B cell (primary cell): ENCODE data around the gene TGFBR3. TPM values are rescaled to one million over a fixed set of nuclear protein-coding genes. Genes with fewer than 3 reads are reported as not detected.

ENCODE experiments used
- ATAC-seq: fragments of 200-7000 bp; cut with Tn5 transposase; one replicate; pipeline ENCODE4 v1.10.0; 2021; ENCODE audit warnings: low read depth, mild to moderate bottlenecking, moderate number of reproducible peaks, moderate library complexity
- CTCF ChIA-PET: fragments of 350-600 bp; sonication (Branson Sonifier 250); formaldehyde crosslinking; loops from one replicate; lab custom pipeline; 2021; ENCODE audit warnings: antibody characterized with exemption, inconsistent platforms; lab: Charles Lee
- POLR2A ChIA-PET: fragments of 350-600 bp; sonication (Branson Sonifier 250); formaldehyde crosslinking; loops from one replicate; lab custom pipeline; 2021; ENCODE audit warnings: antibody characterized with exemption; lab: Charles Lee
- DNase-seq: peaks from one replicate; pipeline ENCODE4 v3.0.0; 2013
- H2AFZ ChIP-seq: 2 replicates; pipeline ENCODE4 v1.6.1; 2012; ENCODE audit warnings: mild to moderate bottlenecking, low read depth, low read length; ENCODE audit not compliant: insufficient read depth, poor library complexity, severe bottlenecking
- H3K27ac ChIP-seq, 2 donors: 1 replicate in 1 of 2; 2 replicates in 1 of 2; pipeline ENCODE4 v1.5.1; 2012 to 2013; ENCODE audit warnings: low read length in 2 of 2, mild to moderate bottlenecking in 2 of 2, moderate library complexity in 1 of 2
- H3K27me3 ChIP-seq, 4 experiments: fragments of 200-600 bp in 1 of 4; sonication (generic) in 1 of 4; replicated peaks in 1 of 4; 1 replicate in 2 of 4; 2 replicates in 2 of 4; pipeline versions ENCODE4 v1.6.1 to v1.7.0; 2013 to 2016; ENCODE audit warnings: low read length in 3 of 4, mild to moderate bottlenecking in 2 of 4, mixed read lengths in 1 of 4, moderate library complexity in 1 of 4; ENCODE audit not compliant: insufficient read depth in 4 of 4, control insufficient read depth in 3 of 4; ENCODE audit errors: control extremely low read depth in 1 of 4
- H3K36me3 ChIP-seq, 2 experiments: replicated peaks in 1 of 2; 1 replicate in 1 of 2; 2 replicates in 1 of 2; pipeline versions ENCODE4 v1.6.1 to v1.7.1; 2013; ENCODE audit warnings: low read length in 1 of 2; ENCODE audit not compliant: insufficient read depth in 2 of 2, control insufficient read depth in 1 of 2; ENCODE audit errors: control extremely low read depth in 1 of 2, extremely low read depth in 1 of 2
- H3K4me1 ChIP-seq, 2 donors: fragments of 200-600 bp in 1 of 2; sonication (generic) in 1 of 2; 1 replicate in 1 of 2; 2 replicates in 1 of 2; pipeline versions ENCODE4 v1.5.1 to v1.6.1; 2013 to 2017; ENCODE audit warnings: low read length in 2 of 2; ENCODE audit not compliant: control insufficient read depth in 2 of 2, insufficient read depth in 2 of 2
- H3K4me2 ChIP-seq: replicated peaks from 2 replicates; pipeline ENCODE3; 2012; ENCODE audit warnings: mild to moderate bottlenecking, low read depth, low read length; ENCODE audit not compliant: poor library complexity, severe bottlenecking
- H3K4me3 ChIP-seq, 5 experiments: fragments of 200-600 bp in 1 of 5; sonication (generic) in 1 of 5; 1 replicate in 3 of 5; 2 replicates in 2 of 5; pipeline versions ENCODE4 v1.5.1 to v1.7.0; 2011 to 2016; ENCODE audit warnings: low read length in 4 of 5, mild to moderate bottlenecking in 4 of 5, low read depth in 2 of 5, control low read depth in 1 of 5, moderate library complexity in 1 of 5; ENCODE audit not compliant: insufficient read depth in 1 of 5; ENCODE audit errors: control extremely low read depth in 1 of 5, extremely low read depth in 1 of 5
- H3K79me2 ChIP-seq: fragments of 200-600 bp; sonication (generic); one replicate; pipeline ENCODE4 v1.6.0; 2016; ENCODE audit warnings: low read length; ENCODE audit not compliant: control insufficient read depth, insufficient read depth
- H3K9ac ChIP-seq: fragments of 200-600 bp; sonication (generic); 2 replicates; pipeline ENCODE4 v1.6.1; 2017; ENCODE audit warnings: mild to moderate bottlenecking, low read length, moderate library complexity
- H3K9me3 ChIP-seq, 3 donors: one replicate each; pipeline versions ENCODE4 v1.6.1 to v1.7.1; 2013; ENCODE audit warnings: low read length in 2 of 3; ENCODE audit not compliant: control insufficient read depth in 2 of 3, insufficient read depth in 1 of 3; ENCODE audit errors: control extremely low read depth in 1 of 3
- H4K20me1 ChIP-seq: 2 replicates; pipeline ENCODE4 v1.6.0; 2012; ENCODE audit warnings: mild to moderate bottlenecking, low read length; ENCODE audit not compliant: insufficient read depth, control insufficient read depth, poor library complexity, severe bottlenecking
- H3K27ac Mint-ChIP-seq: one replicate; pipeline ENCODE4 v1.8.0; 2021; ENCODE audit warnings: mixed read lengths
- H3K27me3 Mint-ChIP-seq: one replicate; pipeline ENCODE4 v1.8.0; 2021; ENCODE audit warnings: mixed read lengths
- H3K4me1 Mint-ChIP-seq: one replicate; pipeline ENCODE4 v1.8.0; 2021; ENCODE audit warnings: mixed read lengths
- H3K4me3 Mint-ChIP-seq: one replicate; pipeline ENCODE4 v1.8.0; 2021; ENCODE audit warnings: mixed read lengths
- H3K9me3 Mint-ChIP-seq: one replicate; pipeline ENCODE4 v1.8.0; 2022; ENCODE audit warnings: mixed read lengths; ENCODE audit not compliant: insufficient read depth
- CTCF ChIP-seq: fragments of 200-600 bp; IDR thresholded peaks from one replicate; pipeline ENCODE4 v1.8.0; 2022; ENCODE audit warnings: antibody characterized with exemption, mild to moderate bottlenecking
- EZH2 ChIP-seq: IDR thresholded peaks from 2 replicates; pipeline ENCODE4 v1.6.1; 2012; ENCODE audit warnings: borderline replicate concordance, low read depth, mild to moderate bottlenecking, moderate library complexity, low read length; ENCODE audit not compliant: insufficient read depth, poor library complexity, severe bottlenecking
- WGBS: methylation state at CpG from one replicate; pipeline ENCODE4 v1.1.5; 2013; ENCODE audit warnings: missing lambda C conversion rate; ENCODE audit not compliant: insufficient coverage; 5-methylcytosine and 5-hydroxymethylcytosine counted together
- intact Hi-C: fragments of 100-400 bp; cut with micrococcal nuclease; formaldehyde crosslinking; loops from one replicate; pipeline ENCODE4 v1.10.0; 2022
- polyA plus RNA-seq: library from polyadenylated mRNA; depleted of rRNA; stranded (reverse); fragments of >200 nt; gene quantifications from 2 replicates; pipeline ENCODE4 v1.2.3, GENCODE V29; 2012
- total RNA-seq, 2 donors: library from RNA; stranded (reverse); fragments of 120-200 nt in 1 of 2; gene quantifications; 1 replicate in 1 of 2; 2 replicates in 1 of 2; pipeline versions ENCODE4 v1.2.3 to v1.2.4, GENCODE V29; 2013 to 2022

TGFBR3 gene
- total and polyA plus RNA-seq, 2 donors (not counting 1 experiment from before 2014, with no cell fraction given): 0.10 to 0.12 TPM

DNA sequence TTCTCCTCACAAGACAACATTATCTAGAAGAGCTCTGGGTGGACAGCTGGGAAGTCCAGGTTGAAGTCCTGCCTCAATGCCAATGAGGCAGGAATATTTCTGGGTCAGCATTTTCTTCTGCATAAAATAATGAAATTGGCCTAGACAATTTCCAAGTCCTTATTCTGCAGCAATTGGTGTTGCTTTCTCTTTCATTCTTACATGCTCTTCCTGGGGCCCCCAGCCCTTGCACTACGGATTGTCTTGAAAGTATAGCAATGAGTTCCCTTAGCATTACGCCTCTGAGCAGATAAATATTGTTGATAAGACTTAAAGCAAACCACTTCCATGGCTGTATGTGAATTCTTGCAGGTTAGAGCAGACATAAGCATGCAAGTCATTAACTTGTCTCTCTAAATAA is 188.5 kb downstream of the TGFBR3 start:
- Histone ChIP-seq H3K27ac (no peak overlapping the region), H3K4me2 (no peak overlapping the region), H3K79me2 (no peaks in the 10 kb centered on the region), H3K9ac (no peak overlapping the region), H3K4me3 (no peak overlapping the region), H3K4me1 (no peaks in the 10 kb centered on the region), H4K20me1 (no peaks in the 10 kb centered on the region), H3K27me3 (no peaks in the 10 kb centered on the region), H3K36me3 (no peaks in the 10 kb centered on the region), H2AFZ (no peak overlapping the region), H3K9me3 (no peaks in the 10 kb centered on the region)
- intact Hi-C loops: no loop called here
- WGBS: no CpG with 5 or more reads among the region's 2 CpGs
- TF ChIP-seq CTCF (no peak), EZH2 (no peak)
- DNase-seq (no peak), ATAC-seq (no peak)
- peaks cover 2% of the 10 kb centered on the region for H3K4me1 Mint-ChIP-seq
- ChIA-PET POLR2A (no interaction called here), CTCF (no interaction called here)
- no peaks in the 10 kb centered on the region for H3K27me3 Mint-ChIP-seq
- no peak overlapping the region for H3K4me3 Mint-ChIP-seq
- H3K27ac Mint-ChIP-seq: no peak overlapping the region
- H3K9me3 Mint-ChIP-seq: no peaks in the 10 kb centered on the region

DNA sequence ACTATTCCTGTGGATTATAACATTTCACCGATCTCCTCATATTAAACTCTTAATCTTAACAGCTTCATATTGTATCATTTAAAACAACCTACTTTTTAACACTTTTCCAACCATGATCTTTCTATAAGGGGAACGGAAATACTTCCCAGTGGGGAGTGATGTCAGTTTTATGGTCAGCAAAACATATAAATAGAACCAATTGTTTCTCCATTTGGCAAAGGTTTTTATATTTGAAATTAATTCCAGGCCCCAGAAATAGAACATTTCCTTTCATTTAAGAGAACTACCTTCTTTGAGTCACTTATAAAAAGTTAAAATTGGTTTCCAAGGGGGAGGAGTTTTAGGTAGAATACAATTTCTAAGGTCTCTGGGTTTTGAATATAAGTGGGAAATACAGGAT is 189.6 kb downstream of the TGFBR3 start:
- Mint-ChIP-seq H3K4me3 (no peak overlapping the region), H3K27me3 (no peaks in the 10 kb centered on the region), H3K9me3 (no peaks in the 10 kb centered on the region), H3K4me1 (peaks cover 2% of the 10 kb centered on the region), H3K27ac (no peak overlapping the region)
- Histone ChIP-seq H3K27ac (no peak overlapping the region), H3K4me1 (no peaks in the 10 kb centered on the region), H2AFZ (no peak overlapping the region), H4K20me1 (no peaks in the 10 kb centered on the region), H3K4me3 (no peak overlapping the region), H3K79me2 (no peaks in the 10 kb centered on the region), H3K36me3 (no peaks in the 10 kb centered on the region), H3K9ac (no peak overlapping the region), H3K9me3 (no peaks in the 10 kb centered on the region), H3K4me2 (no peak overlapping the region), H3K27me3 (no peaks in the 10 kb centered on the region)
- no peak for ATAC-seq
- no CpG with 5 or more reads among the region's 2 CpGs for WGBS
- intact Hi-C loops: no loop called here
- DNase-seq: no peak
- TF ChIP-seq EZH2 (no peak), CTCF (no peak)
- ChIA-PET POLR2A (no interaction called here), CTCF (no interaction called here)
